Measurements from ENCODE around the gene NPHP4.

Gene NPHP4

DNA sequence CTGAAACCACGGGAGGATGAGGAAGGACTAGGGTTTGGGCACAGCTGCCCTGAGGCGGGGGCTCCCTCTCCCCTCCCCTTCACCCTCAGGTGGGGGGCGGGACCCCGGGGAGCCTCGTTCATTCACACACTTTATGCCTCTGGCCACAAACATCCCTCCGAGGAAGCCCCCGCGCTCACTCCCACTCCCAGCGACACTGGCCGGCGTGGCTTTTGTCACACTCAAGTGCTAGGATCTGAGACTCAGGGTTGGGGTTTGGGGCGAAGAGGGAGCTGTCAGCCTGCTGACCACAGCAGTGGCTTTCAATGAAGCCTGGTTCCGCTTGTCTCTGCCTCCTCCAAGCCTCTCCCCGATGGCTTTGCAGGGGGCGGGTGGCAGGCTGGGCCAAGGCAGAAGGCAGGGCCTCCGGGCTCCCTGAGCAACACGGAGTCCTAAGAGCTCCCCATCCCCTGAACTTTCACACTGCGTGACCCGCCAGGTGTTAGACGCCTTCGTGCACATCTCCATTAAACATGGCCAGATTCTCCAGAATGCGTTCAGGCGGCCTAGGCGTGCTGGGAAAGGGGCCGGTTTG, 178.1 kb downstream of the NPHP4 start:
- Histone ChIP-seq H3F3A (ENCODE audit: control insufficient read depth, insufficient read depth) (no peaks in the 10 kb centered on the region), H3K9me3 (ENCODE audit: control insufficient read depth, insufficient read depth, low read length) (no peaks in the 10 kb centered on the region; the same call in 1 of the 2 replicates), H3K27me3 (ENCODE audit: control insufficient read depth, low read length) (no peaks in the 10 kb centered on the region)

DNA sequence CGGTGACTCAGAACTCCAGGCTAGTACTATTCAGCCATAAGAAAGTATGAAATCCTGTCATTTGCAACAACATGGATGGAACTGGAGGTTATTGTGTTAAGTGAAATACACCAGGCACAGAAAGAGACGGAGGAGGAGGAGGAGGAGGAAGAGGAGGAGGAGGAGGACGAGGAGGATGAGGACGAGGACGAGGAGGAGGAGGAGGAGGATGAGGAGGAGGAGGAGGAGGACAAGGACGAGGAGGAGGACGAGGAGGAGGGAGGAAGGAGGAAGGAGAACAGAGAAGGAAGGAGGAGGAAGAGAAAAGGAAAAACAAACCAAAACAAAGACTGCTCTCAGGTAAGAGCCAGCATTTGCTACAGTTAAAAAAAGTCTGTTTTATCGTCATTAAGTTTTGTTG, 178.7 kb downstream of the NPHP4 start:
- no peaks in the 10 kb centered on the region for H3K27me3 ChIP-seq (ENCODE audit: control insufficient read depth, low read length)

More for the DNA sequence above, 178.1 kb downstream of the NPHP4 start:
- Histone ChIP-seq H3K9me2 (replicated peaks; ENCODE audit: control insufficient read depth, low read length) (no peaks in the 10 kb centered on the region), H3K4me3 (ENCODE audit: low read length) (no peak overlapping the region), H4K20me1 (ENCODE audit: control insufficient read depth, insufficient read depth, low read depth, low read length) (no peaks in the 10 kb centered on the region), H3K27ac (ENCODE audit: low read depth, low read length) (no peak overlapping the region), H3K79me2 (ENCODE audit: control insufficient read depth, low read length) (no peaks in the 10 kb centered on the region), H3K4me2 (ENCODE audit: low read length) (no peak overlapping the region), H3K36me3 (ENCODE audit: control insufficient read depth, low read length) (no peaks in the 10 kb centered on the region), H3K4me1 (ENCODE audit: control insufficient read depth, low read length) (no peaks in the 10 kb centered on the region)
- TF ChIP-seq, protein P1, sequence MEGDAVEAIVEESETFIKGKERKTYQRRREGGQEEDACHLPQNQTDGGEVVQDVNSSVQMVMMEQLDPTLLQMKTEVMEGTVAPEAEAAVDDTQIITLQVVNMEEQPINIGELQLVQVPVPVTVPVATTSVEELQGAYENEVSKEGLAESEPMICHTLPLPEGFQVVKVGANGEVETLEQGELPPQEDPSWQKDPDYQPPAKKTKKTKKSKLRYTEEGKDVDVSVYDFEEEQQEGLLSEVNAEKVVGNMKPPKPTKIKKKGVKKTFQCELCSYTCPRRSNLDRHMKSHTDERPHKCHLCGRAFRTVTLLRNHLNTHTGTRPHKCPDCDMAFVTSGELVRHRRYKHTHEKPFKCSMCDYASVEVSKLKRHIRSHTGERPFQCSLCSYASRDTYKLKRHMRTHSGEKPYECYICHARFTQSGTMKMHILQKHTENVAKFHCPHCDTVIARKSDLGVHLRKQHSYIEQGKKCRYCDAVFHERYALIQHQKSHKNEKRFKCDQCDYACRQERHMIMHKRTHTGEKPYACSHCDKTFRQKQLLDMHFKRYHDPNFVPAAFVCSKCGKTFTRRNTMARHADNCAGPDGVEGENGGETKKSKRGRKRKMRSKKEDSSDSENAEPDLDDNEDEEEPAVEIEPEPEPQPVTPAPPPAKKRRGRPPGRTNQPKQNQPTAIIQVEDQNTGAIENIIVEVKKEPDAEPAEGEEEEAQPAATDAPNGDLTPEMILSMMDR (IDR thresholded peaks at IDR 0.05; ENCODE audit: low read depth, low read length, poor library complexity, severe bottlenecking): no peak
- no peak for TF ChIP-seq EZH2phosphoT487 (IDR thresholded peaks at IDR 0.05; ENCODE audit: borderline replicate concordance, low read length)

More for the DNA sequence above, 178.7 kb downstream of the NPHP4 start:
- Histone ChIP-seq H3K9me3 (ENCODE audit: control insufficient read depth, insufficient read depth, low read length) (no peaks in the 10 kb centered on the region; the same call in 1 of the 2 replicates), H3K4me1 (ENCODE audit: control insufficient read depth, low read length) (no peaks in the 10 kb centered on the region), H4K20me1 (ENCODE audit: control insufficient read depth, insufficient read depth, low read depth, low read length) (no peaks in the 10 kb centered on the region), H3K9me2 (replicated peaks; ENCODE audit: control insufficient read depth, low read length) (no peaks in the 10 kb centered on the region), H3K36me3 (ENCODE audit: control insufficient read depth, low read length) (no peaks in the 10 kb centered on the region), H3K4me2 (ENCODE audit: low read length) (no peak overlapping the region), H3K79me2 (ENCODE audit: control insufficient read depth, low read length) (no peaks in the 10 kb centered on the region), H3K27ac (ENCODE audit: low read depth, low read length) (no peak overlapping the region), H3K4me3 (ENCODE audit: low read length) (no peak overlapping the region), H3F3A (ENCODE audit: control insufficient read depth, insufficient read depth) (no peaks in the 10 kb centered on the region)
- TF ChIP-seq, protein P1 (IDR thresholded peaks at IDR 0.05; ENCODE audit: low read depth, low read length, poor library complexity, severe bottlenecking): no peak
- no peak for TF ChIP-seq EZH2phosphoT487 (IDR thresholded peaks at IDR 0.05; ENCODE audit: borderline replicate concordance, low read length)
